Neural crest cell (in vitro differentiated cells): Measurements from ENCODE around the gene SAA4. TPM values are rescaled to one million over a fixed set of nuclear protein-coding genes. Genes with fewer than 3 reads are reported as not detected.
"Not testable (repeated sequence)": the region's sequence is repeated elsewhere in the genome, so short reads cannot be mapped to it uniquely, and the experiment has no call there.

Experiments used
- DNase-seq: peaks from one replicate; pipeline ENCODE4 v3.0.0; 2021; ENCODE audit warnings: low read depth, mixed read lengths, low spot score
- H3K27ac Mint-ChIP-seq: one replicate; pipeline ENCODE4 v1.8.0; 2021; ENCODE audit warnings: mild to moderate bottlenecking, mixed read lengths; ENCODE audit not compliant: unreplicated experiment
- H3K27me3 Mint-ChIP-seq: 2 replicates; pipeline ENCODE4 v1.8.0; 2021; ENCODE audit warnings: low read depth, mild to moderate bottlenecking, mixed read lengths
- H3K36me3 Mint-ChIP-seq: 2 replicates; pipeline ENCODE4 v1.8.0; 2021; ENCODE audit warnings: low read depth, mild to moderate bottlenecking, mixed read lengths
- H3K4me1 Mint-ChIP-seq: 2 replicates; pipeline ENCODE4 v1.8.0; 2021; ENCODE audit warnings: mixed read lengths
- H3K4me3 Mint-ChIP-seq: one replicate; pipeline ENCODE4 v1.8.0; 2021; ENCODE audit warnings: mild to moderate bottlenecking, mixed read lengths
- H3K9me3 Mint-ChIP-seq: 2 replicates; pipeline ENCODE4 v1.8.0; 2021; ENCODE audit warnings: mixed read lengths
- CTCF ChIP-seq: fragments of 200-600 bp; sonication (generic); conservative IDR thresholded peaks from 2 replicates; pipeline ENCODE4 v1.5.0; 2021; ENCODE audit warnings: antibody characterized with exemption, mild to moderate bottlenecking
- total RNA-seq: library from RNA; stranded (reverse); gene quantifications from 2 replicates; pipeline ENCODE4 v1.2.1, GENCODE V29; 2021

Gene SAA4
- total RNA-seq, 1 donor from 2014 or later, result not detected

- Mint-ChIP-seq H3K27ac (no peak overlapping the region), H3K36me3 (peaks cover 2% of the 10 kb centered on the region), H3K27me3 (peaks cover 2% of the 10 kb centered on the region), H3K4me1 (peaks cover 5% of the 10 kb centered on the region), H3K4me3 (no peak overlapping the region), H3K9me3 (peaks cover 3% of the 10 kb centered on the region)
- TF ChIP-seq CTCF, result no peak
- DNase-seq, result no peak
These were observed 31.8 kb downstream of the SAA4 start for GRCh38 chr11:18204771-18205170.

GRCh38 chr11:18204220-18204619 lies 32.4 kb downstream of the SAA4 start:
- no peak for TF ChIP-seq CTCF
- H3K4me1 Mint-ChIP-seq, result peaks cover 5% of the 10 kb centered on the region
- H3K27me3 Mint-ChIP-seq, result peaks cover 2% of the 10 kb centered on the region
- no peak for DNase-seq
- H3K36me3 Mint-ChIP-seq, result peaks cover 2% of the 10 kb centered on the region
- H3K4me3 Mint-ChIP-seq, result no peak overlapping the region
- H3K9me3 Mint-ChIP-seq, result peaks cover 3% of the 10 kb centered on the region
- H3K27ac Mint-ChIP-seq, result no peak overlapping the region

GRCh38 chr11:18203723-18204122 lies 32.9 kb downstream of the SAA4 start:
- peak; percentile 61 for TF ChIP-seq CTCF
- Mint-ChIP-seq H3K27ac (no peak overlapping the region), H3K27me3 (peaks cover 2% of the 10 kb centered on the region), H3K36me3 (peaks cover 2% of the 10 kb centered on the region), H3K9me3 (peaks cover 3% of the 10 kb centered on the region), H3K4me1 (peaks cover 5% of the 10 kb centered on the region), H3K4me3 (no peak overlapping the region)
- peak; percentile 26 for DNase-seq

GRCh38 chr11:18197738-18198137 lies 38.9 kb downstream of the SAA4 start:
- not testable (repeated sequence) for H3K4me3 Mint-ChIP-seq, H3K27me3 Mint-ChIP-seq, H3K27ac Mint-ChIP-seq, H3K9me3 Mint-ChIP-seq, DNase-seq, H3K4me1 Mint-ChIP-seq, H3K36me3 Mint-ChIP-seq

GRCh38 chr11:18196532-18196931 lies 40.1 kb downstream of the SAA4 start:
- no peaks in the 10 kb centered on the region for H3K36me3 Mint-ChIP-seq
- TF ChIP-seq CTCF, result no peak
- DNase-seq, result no peak
- H3K27me3 Mint-ChIP-seq, result peaks cover 6% of the 10 kb centered on the region
- no peak overlapping the region for H3K4me3 Mint-ChIP-seq
- H3K9me3 Mint-ChIP-seq, result no peaks in the 10 kb centered on the region
- H3K27ac Mint-ChIP-seq, result peak overlapping the region; percentile 43
- no peaks in the 10 kb centered on the region for H3K4me1 Mint-ChIP-seq

- Mint-ChIP-seq H3K27ac (no peak overlapping the region), H3K4me3 (no peak overlapping the region), H3K4me1 (peaks cover 6% of the 10 kb centered on the region), H3K36me3 (no peaks in the 10 kb centered on the region), H3K27me3 (peaks cover 7% of the 10 kb centered on the region), H3K9me3 (no peaks in the 10 kb centered on the region)
- no peak for DNase-seq
- no peak for TF ChIP-seq CTCF
These were observed 43.6 kb downstream of the SAA4 start for GRCh38 chr11:18193010-18193409.
